ENCODE data around the gene CA10. TPM values are rescaled to one million over a fixed set of nuclear protein-coding genes. Genes with fewer than 3 reads are reported as not detected.

CA10 gene
- total RNA-seq, 2 donors from 2014 or later, result not detected

GRCh38 chr17:52148288-52148968 is 10.1 kb downstream of the CA10 start:
- no peak for ATAC-seq
- intact Hi-C loops (cut with DNase I, micrococcal nuclease), result no loop called here
- no peak for DNase-seq

- DNase-seq (no peak), ATAC-seq (no peak)
- intact Hi-C loops (cut with DNase I, micrococcal nuclease), result no loop called here
Measured at GRCh38 chr17:52147872-52148271, 10.6 kb downstream of the CA10 start.

GRCh38 chr17:52147431-52147830 is 11.1 kb downstream of the CA10 start:
- intact Hi-C loops (cut with DNase I, micrococcal nuclease), result no loop called here
- no peak for ATAC-seq

GRCh38 chr17:52145476-52145875 is 13.0 kb downstream of the CA10 start:
- DNase-seq, result no peak
- intact Hi-C loops (cut with DNase I, micrococcal nuclease), result no loop called here
- ATAC-seq, result no peak

More at GRCh38 chr17:52147431-52147830, 11.1 kb downstream of the CA10 start:
- no peak for DNase-seq

GRCh38 chr17:52143542-52143941 is 15.0 kb downstream of the CA10 start:
- DNase-seq (no peak), ATAC-seq (no peak)
- intact Hi-C loops (cut with DNase I, micrococcal nuclease), result no loop called here

GRCh38 chr17:52140601-52141000 is 17.9 kb downstream of the CA10 start:
- no peak for ATAC-seq
- no peak for DNase-seq
- intact Hi-C loops (cut with DNase I, micrococcal nuclease), result no loop called here

GRCh38 chr17:52138752-52139151 is 19.8 kb downstream of the CA10 start:
- DNase-seq (no peak), ATAC-seq (no peak)
- intact Hi-C loops (cut with DNase I, micrococcal nuclease), result no loop called here

GRCh38 chr17:52138350-52138749 is 20.2 kb downstream of the CA10 start:
- DNase-seq (no peak), ATAC-seq (no peak)
- intact Hi-C loops (cut with DNase I, micrococcal nuclease), result no loop called here

GRCh38 chr17:52136166-52136565 is 22.3 kb downstream of the CA10 start:
- intact Hi-C loops (cut with DNase I, micrococcal nuclease), result no loop called here
- DNase-seq, result no peak
- no peak for ATAC-seq

GRCh38 chr17:52134641-52135040 is 23.9 kb downstream of the CA10 start:
- no peak for ATAC-seq
- DNase-seq, result no peak
- intact Hi-C loops (cut with DNase I, micrococcal nuclease), result no loop called here

GRCh38 chr17:52128721-52129120 is 29.8 kb downstream of the CA10 start:
- ATAC-seq, result no peak
- intact Hi-C loops (cut with DNase I, micrococcal nuclease), result no loop called here
- DNase-seq, result no peak

GRCh38 chr17:52124993-52125392 is 33.5 kb downstream of the CA10 start:
- intact Hi-C loops (cut with DNase I, micrococcal nuclease), result no loop called here
- ATAC-seq (no peak), DNase-seq (no peak)

GRCh38 chr17:52124561-52124960 is 34.0 kb downstream of the CA10 start:
- no peak for DNase-seq
- intact Hi-C loops (cut with DNase I, micrococcal nuclease), result no loop called here
- ATAC-seq, result no peak

- ATAC-seq, result no peak
- no peak for DNase-seq
- intact Hi-C loops (cut with DNase I, micrococcal nuclease), result no loop called here
Measured at GRCh38 chr17:52120465-52120864, 38.0 kb downstream of the CA10 start.

- ATAC-seq, result no peak
- no peak for DNase-seq
- intact Hi-C loops (cut with DNase I, micrococcal nuclease), result no loop called here
Measured at GRCh38 chr17:52110923-52111581, 47.5 kb downstream of the CA10 start.

- ATAC-seq (peak; percentile 42), DNase-seq (peak in 1 of 2 donors; percentile 48)
- intact Hi-C loops (cut with DNase I, micrococcal nuclease), result no loop called here
Measured at GRCh38 chr17:52106638-52107261, 51.8 kb downstream of the CA10 start.

- no peak for DNase-seq
- no peak for ATAC-seq
- intact Hi-C loops (cut with DNase I, micrococcal nuclease), result no loop called here
Measured at GRCh38 chr17:52106072-52106471, 52.4 kb downstream of the CA10 start.

- intact Hi-C loops (cut with DNase I, micrococcal nuclease), result no loop called here
Measured at GRCh38 chr17:52105591-52105990, 52.9 kb downstream of the CA10 start.

GRCh38 chr17:52096056-52096455 is 62.5 kb downstream of the CA10 start:
- intact Hi-C loops (cut with DNase I, micrococcal nuclease), result no loop called here
- no peak for DNase-seq
- no peak for ATAC-seq

More at GRCh38 chr17:52105591-52105990, 52.9 kb downstream of the CA10 start:
- no peak for DNase-seq
- no peak for ATAC-seq

- ATAC-seq (no peak), DNase-seq (no peak)
- intact Hi-C loops (cut with DNase I, micrococcal nuclease), result no loop called here
Measured at GRCh38 chr17:52084176-52084575, 74.3 kb downstream of the CA10 start.
